HS-5 (cell line): ENCODE measurements around the gene SCLY.
"Not testable (repeated sequence)": the region's sequence is repeated elsewhere in the genome, so short reads cannot be mapped to it uniquely, and the experiment has no call there.

Experiments
- DNase-seq: peaks from one replicate; pipeline ENCODE4 v3.0.0-alpha.2; 2012; ENCODE audit warnings: low read depth

The SCLY gene

GRCh38 chr2:238060542-238061314, at the start of gene SCLY:
TSS of gene SCLY (plus strand) at chr2:238061001. CDS start at chr2:238061055, 54 bp downstream.
- DNase-seq = peak; percentile 89

- no peak for DNase-seq
Measured at GRCh38 chr2:238013806-238014205, 47.0 kb upstream of the SCLY start.

GRCh38 chr2:238015705-238016104, 45.1 kb upstream of the SCLY start:
- no peak for DNase-seq

GRCh38 chr2:238016526-238016925, 44.3 kb upstream of the SCLY start:
- no peak for DNase-seq

GRCh38 chr2:238019962-238020361, 40.8 kb upstream of the SCLY start:
- DNase-seq = no peak

- no peak for DNase-seq
Measured at GRCh38 chr2:238020816-238021215, 40.0 kb upstream of the SCLY start.

GRCh38 chr2:238021327-238021726, 39.5 kb upstream of the SCLY start:
- DNase-seq = no peak

- no peak for DNase-seq
Measured at GRCh38 chr2:238022594-238023157, 38.1 kb upstream of the SCLY start.

- no peak for DNase-seq
Measured at GRCh38 chr2:238023608-238024007, 37.2 kb upstream of the SCLY start.

- DNase-seq = peak; percentile 51
Measured at GRCh38 chr2:238024986-238025385, 35.8 kb upstream of the SCLY start.

- no peak for DNase-seq
Measured at GRCh38 chr2:238025741-238026360, 35.0 kb upstream of the SCLY start.

GRCh38 chr2:238027058-238027457, 33.7 kb upstream of the SCLY start:
- no peak for DNase-seq

GRCh38 chr2:238027591-238028415, 33.0 kb upstream of the SCLY start:
- no peak for DNase-seq

- no peak for DNase-seq
Measured at GRCh38 chr2:238029853-238030252, 30.9 kb upstream of the SCLY start.

- DNase-seq = no peak
Measured at GRCh38 chr2:238030422-238031155, 30.2 kb upstream of the SCLY start.

GRCh38 chr2:238031751-238032150, 29.1 kb upstream of the SCLY start:
- DNase-seq = no peak

GRCh38 chr2:238032755-238033337, 28.0 kb upstream of the SCLY start:
- DNase-seq = no peak

GRCh38 chr2:238033991-238034390, 26.8 kb upstream of the SCLY start:
- not testable (repeated sequence) for DNase-seq

GRCh38 chr2:238038203-238038602, 22.6 kb upstream of the SCLY start:
- no peak for DNase-seq

GRCh38 chr2:238039151-238039550, 21.6 kb upstream of the SCLY start:
- no peak for DNase-seq

- no peak for DNase-seq
Measured at GRCh38 chr2:238039985-238040384, 20.8 kb upstream of the SCLY start.
